ENCODE data around the gene TADA2B. TPM values are rescaled to one million over a fixed set of nuclear protein-coding genes. Genes with fewer than 3 reads are reported as not detected.

Gene TADA2B
- total RNA-seq, 4 donors from 2014 or later = 17.5 to 26.6 (median 23.9) TPM

DNA sequence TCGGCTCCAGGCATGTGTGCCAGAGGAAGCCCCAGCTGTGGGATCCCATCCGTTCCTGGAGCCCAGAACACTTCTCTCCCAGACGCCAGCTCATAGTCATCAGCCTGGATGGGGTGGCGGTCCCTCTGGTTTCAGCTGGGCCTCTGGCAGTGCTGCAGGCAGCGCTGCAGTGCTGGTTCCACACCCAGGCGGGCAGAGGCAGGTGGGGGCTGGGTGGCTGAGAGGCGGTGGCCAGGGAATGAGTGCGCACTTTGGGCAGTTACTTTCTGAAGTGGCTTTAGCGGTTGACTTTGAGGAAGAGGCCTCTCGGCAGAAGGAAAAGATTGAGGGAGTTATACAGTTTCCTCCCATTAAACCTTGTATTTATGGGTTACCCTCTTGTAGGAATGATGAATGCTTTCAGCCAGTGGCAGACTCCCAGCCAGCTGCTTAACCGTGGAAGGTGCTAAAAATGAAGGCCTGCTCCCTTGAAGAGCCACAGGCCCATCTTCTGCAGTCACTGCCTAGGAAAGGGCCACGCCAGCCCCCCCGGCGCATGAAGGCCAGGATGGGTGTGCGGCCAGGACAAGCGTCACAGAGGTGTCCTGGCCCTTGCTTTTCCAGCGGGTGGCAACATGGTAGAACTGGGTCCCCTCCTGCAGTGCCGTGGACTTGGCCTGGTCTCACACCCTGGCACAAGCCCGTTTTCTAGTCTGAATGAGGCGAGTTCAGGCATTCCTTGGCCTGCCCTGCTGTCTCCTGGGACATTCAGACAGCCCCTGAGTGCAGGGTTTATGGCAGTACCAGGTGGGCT is 9.9 kb downstream of the TADA2B start:
- Histone ChIP-seq H3K27ac (peak overlapping the region; percentile 14), H3K36me3 (peaks cover 41% of the 10 kb centered on the region), H3K4me1 (peaks cover 16% of the 10 kb centered on the region), H3K4me3 (no peak overlapping the region), H3K27me3 (no peaks in the 10 kb centered on the region), H3K9me3 (no peaks in the 10 kb centered on the region)
- peak in 1 of 2 donors; percentile 79 for DNase-seq (ENCODE audit: low spot score in 2 of 2)
- no peak for TF ChIP-seq EP300 (IDR thresholded peaks at IDR 0.05)
- no peak for TF ChIP-seq POLR2A (IDR thresholded peaks at IDR 0.05)
- TF ChIP-seq, protein P1, sequence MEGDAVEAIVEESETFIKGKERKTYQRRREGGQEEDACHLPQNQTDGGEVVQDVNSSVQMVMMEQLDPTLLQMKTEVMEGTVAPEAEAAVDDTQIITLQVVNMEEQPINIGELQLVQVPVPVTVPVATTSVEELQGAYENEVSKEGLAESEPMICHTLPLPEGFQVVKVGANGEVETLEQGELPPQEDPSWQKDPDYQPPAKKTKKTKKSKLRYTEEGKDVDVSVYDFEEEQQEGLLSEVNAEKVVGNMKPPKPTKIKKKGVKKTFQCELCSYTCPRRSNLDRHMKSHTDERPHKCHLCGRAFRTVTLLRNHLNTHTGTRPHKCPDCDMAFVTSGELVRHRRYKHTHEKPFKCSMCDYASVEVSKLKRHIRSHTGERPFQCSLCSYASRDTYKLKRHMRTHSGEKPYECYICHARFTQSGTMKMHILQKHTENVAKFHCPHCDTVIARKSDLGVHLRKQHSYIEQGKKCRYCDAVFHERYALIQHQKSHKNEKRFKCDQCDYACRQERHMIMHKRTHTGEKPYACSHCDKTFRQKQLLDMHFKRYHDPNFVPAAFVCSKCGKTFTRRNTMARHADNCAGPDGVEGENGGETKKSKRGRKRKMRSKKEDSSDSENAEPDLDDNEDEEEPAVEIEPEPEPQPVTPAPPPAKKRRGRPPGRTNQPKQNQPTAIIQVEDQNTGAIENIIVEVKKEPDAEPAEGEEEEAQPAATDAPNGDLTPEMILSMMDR (IDR thresholded peaks at IDR 0.05) = no peak
- TF ChIP-seq POLR2AphosphoS5 (IDR thresholded peaks at IDR 0.05) = no peak
- WGBS = 57% methylated on average over 16 of the region's 20 CpGs

DNA sequence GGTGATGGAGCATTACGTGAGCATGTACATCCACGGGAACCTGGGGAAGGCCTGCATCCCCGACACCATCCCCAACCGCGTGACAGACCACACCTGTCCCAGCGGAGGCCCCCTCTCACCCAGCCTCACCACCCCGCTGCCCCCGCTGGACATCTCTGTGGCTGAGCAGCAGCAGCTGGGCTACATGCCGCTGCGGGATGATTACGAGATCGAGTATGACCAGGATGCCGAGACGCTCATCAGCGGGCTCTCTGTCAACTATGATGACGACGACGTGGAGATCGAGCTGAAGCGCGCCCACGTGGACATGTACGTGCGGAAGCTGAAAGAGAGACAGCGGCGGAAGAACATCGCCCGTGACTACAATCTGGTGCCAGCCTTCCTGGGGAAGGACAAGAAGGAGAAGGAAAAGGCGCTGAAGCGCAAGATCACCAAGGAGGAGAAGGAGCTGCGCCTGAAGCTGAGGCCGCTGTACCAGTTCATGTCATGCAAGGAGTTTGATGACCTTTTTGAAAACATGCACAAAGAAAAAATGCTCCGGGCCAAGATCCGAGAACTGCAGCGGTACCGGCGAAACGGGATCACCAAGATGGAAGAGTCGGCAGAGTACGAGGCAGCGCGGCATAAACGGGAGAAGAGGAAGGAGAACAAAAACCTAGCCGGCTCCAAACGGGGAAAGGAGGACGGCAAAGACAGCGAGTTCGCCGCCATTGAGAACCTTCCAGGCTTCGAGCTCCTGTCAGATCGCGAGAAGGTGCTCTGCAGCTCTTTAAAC is 11.1 kb downstream of the TADA2B start:
- Histone ChIP-seq H3K4me3 (no peak overlapping the region), H3K4me1 (peaks cover 16% of the 10 kb centered on the region), H3K27ac (no peak overlapping the region), H3K27me3 (no peaks in the 10 kb centered on the region), H3K36me3 (peaks cover 47% of the 10 kb centered on the region), H3K9me3 (no peaks in the 10 kb centered on the region)
- TF ChIP-seq POLR2AphosphoS5 (IDR thresholded peaks at IDR 0.05) (no peak), POLR2A (IDR thresholded peaks at IDR 0.05) (no peak), EP300 (IDR thresholded peaks at IDR 0.05) (no peak)
- TF ChIP-seq, protein P1 (IDR thresholded peaks at IDR 0.05) = no peak
- DNase-seq (ENCODE audit: low spot score in 2 of 2) = peak in 1 of 2 donors; percentile 70
- WGBS = 96% methylated on average over 47 of the region's 52 CpGs

DNA sequence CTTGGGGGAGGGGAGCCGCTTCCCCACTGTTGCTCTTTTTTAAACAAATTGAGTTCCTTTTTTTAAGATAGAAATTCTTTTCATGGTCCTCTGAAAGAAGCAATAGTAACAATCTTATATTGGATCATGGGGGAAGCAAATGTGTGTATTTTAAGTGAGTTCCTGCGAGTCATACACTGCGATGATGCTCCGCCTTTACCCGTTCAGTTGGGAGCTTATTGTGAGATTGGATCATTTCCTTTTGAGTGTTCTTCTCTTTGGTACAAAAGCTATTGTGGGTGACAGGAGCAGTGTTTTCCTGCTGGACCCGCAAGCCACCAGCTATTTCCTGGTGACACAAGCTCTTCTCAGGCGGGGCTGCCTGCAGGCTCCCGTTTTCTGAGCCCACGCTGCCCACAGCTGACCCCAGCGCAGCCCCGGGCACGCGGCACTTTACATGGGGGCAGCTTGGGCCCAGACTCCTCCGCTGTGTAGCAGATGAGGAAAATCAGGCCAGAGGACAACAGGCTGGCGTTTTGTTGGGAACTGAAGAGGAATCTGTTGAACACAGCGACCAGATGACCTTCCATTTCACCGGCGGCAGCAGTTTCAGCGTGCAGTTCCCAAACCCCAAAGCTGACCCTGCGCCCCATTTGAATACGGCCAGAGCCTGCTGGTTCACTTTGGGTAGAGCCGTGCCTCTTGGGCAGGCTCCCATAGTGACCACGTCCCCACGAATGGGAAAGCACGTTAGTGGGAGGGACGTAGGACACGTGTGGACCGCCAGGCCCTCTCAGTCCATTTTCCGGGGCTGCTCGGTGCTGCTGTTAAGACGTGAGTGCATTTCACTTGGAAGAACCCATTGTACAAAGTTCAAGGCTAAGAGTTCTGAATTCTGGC is 12.2 kb downstream of the TADA2B start:
- 90% methylated on average over 28 of the region's 31 CpGs for WGBS
- H3K27ac ChIP-seq = no peak overlapping the region
- H3K27me3 ChIP-seq = no peaks in the 10 kb centered on the region
- no peak overlapping the region for H3K4me3 ChIP-seq
- H3K36me3 ChIP-seq = peaks cover 54% of the 10 kb centered on the region
- H3K9me3 ChIP-seq = no peaks in the 10 kb centered on the region
- TF ChIP-seq POLR2A (IDR thresholded peaks at IDR 0.05) (no peak), POLR2AphosphoS5 (IDR thresholded peaks at IDR 0.05) (no peak), EP300 (IDR thresholded peaks at IDR 0.05) (no peak)
- TF ChIP-seq, protein P1 (IDR thresholded peaks at IDR 0.05) = no peak
- H3K4me1 ChIP-seq = peaks cover 16% of the 10 kb centered on the region
- DNase-seq (ENCODE audit: low spot score in 2 of 2) = peak in 1 of 2 donors; percentile 69

DNA sequence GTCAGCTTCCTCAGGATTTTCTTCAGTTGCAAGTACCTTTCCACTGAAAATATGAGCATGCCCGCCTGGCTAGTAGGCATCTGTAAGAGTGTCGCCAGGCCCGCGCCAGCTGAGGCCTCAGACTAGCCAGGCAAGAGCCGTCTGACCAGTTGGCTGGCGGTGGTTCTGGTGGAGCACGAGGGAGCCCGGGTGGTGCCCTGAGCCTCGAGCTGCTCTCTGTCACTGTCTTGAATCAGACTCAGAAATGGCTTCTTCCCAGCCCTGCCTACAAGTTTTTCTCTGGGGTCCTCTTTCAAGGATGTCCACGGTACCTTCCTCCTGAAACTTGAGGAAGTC is 12.8 kb downstream of the TADA2B start:
- TF ChIP-seq EP300 (IDR thresholded peaks at IDR 0.05) (no peak), POLR2AphosphoS5 (IDR thresholded peaks at IDR 0.05) (no peak), POLR2A (IDR thresholded peaks at IDR 0.05) (no peak)
- TF ChIP-seq, protein P1 (IDR thresholded peaks at IDR 0.05) = no peak
- Histone ChIP-seq H3K4me1 (peaks cover 16% of the 10 kb centered on the region), H3K27ac (no peak overlapping the region), H3K27me3 (no peaks in the 10 kb centered on the region), H3K36me3 (peaks cover 60% of the 10 kb centered on the region), H3K4me3 (no peak overlapping the region), H3K9me3 (no peaks in the 10 kb centered on the region)
- WGBS = 88% methylated on average over 10 of the region's 10 CpGs
- DNase-seq (ENCODE audit: low spot score in 2 of 2) = no peak

Measured in suprapubic skin (tissue), 4 donors.